IMR-90 (cell line): Measurements from ENCODE around the gene ACACA.

Experiments
- CEBPB ChIP-seq: IDR thresholded peaks from 2 replicates; pipeline ENCODE4 v1.6.1; 2012; ENCODE audit warnings: low read depth, low read length, improper control_type of control experiment
- ELK1 ChIP-seq: fragments of 150-350 bp; IDR thresholded peaks from 2 replicates; pipeline ENCODE4 v1.6.1; 2016; ENCODE audit warnings: low read depth, mild to moderate bottlenecking, low read length, moderate library complexity, borderline replicate concordance
- MAFK ChIP-seq: IDR thresholded peaks from 2 replicates; pipeline ENCODE4 v1.6.1; 2012; ENCODE audit warnings: low read depth, low read length, improper control_type of control experiment
- POLR2A ChIP-seq: IDR thresholded peaks from 2 replicates; pipeline ENCODE4 v1.6.1; 2012; ENCODE audit warnings: mild to moderate bottlenecking, low read depth, low read length
- RCOR1 ChIP-seq: IDR thresholded peaks from 2 replicates; pipeline ENCODE4 v1.6.1; 2012; ENCODE audit warnings: mild to moderate bottlenecking, low read length, improper control_type of control experiment; ENCODE audit not compliant: insufficient replicate concordance
- TF ChIP-seq, protein P1 (sequence below): conservative IDR thresholded peaks from 2 replicates; pipeline ENCODE4 v1.5.1; 2012; ENCODE audit warnings: mild to moderate bottlenecking, low read depth, low read length, improper control_type of control experiment

GRCh38 chr17:37190493-37190892, 216.1 kb downstream of the ACACA start:
- TF ChIP-seq MAFK (no peak), ELK1 (no peak), POLR2A (no peak), CEBPB (no peak), RCOR1 (no peak)
- TF ChIP-seq, protein P1, sequence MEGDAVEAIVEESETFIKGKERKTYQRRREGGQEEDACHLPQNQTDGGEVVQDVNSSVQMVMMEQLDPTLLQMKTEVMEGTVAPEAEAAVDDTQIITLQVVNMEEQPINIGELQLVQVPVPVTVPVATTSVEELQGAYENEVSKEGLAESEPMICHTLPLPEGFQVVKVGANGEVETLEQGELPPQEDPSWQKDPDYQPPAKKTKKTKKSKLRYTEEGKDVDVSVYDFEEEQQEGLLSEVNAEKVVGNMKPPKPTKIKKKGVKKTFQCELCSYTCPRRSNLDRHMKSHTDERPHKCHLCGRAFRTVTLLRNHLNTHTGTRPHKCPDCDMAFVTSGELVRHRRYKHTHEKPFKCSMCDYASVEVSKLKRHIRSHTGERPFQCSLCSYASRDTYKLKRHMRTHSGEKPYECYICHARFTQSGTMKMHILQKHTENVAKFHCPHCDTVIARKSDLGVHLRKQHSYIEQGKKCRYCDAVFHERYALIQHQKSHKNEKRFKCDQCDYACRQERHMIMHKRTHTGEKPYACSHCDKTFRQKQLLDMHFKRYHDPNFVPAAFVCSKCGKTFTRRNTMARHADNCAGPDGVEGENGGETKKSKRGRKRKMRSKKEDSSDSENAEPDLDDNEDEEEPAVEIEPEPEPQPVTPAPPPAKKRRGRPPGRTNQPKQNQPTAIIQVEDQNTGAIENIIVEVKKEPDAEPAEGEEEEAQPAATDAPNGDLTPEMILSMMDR: no peak
